GM12873 (cell line): ENCODE measurements around the gene PCDH9.

Source experiments
- CTCF ChIP-seq: IDR thresholded peaks from 2 replicates; pipeline ENCODE4 v1.5.1; 2012; ENCODE audit warnings: low read depth, mild to moderate bottlenecking, moderate library complexity, low read length, control low read depth; ENCODE audit not compliant: insufficient read depth; ENCODE audit errors: missing control alignments

PCDH9 gene

GRCh38 chr13:66508153-66508909, 721.8 kb downstream of the PCDH9 start:
- no peak for TF ChIP-seq CTCF

GRCh38 chr13:66506979-66507378, 723.2 kb downstream of the PCDH9 start:
- TF ChIP-seq CTCF: no peak

DNA sequence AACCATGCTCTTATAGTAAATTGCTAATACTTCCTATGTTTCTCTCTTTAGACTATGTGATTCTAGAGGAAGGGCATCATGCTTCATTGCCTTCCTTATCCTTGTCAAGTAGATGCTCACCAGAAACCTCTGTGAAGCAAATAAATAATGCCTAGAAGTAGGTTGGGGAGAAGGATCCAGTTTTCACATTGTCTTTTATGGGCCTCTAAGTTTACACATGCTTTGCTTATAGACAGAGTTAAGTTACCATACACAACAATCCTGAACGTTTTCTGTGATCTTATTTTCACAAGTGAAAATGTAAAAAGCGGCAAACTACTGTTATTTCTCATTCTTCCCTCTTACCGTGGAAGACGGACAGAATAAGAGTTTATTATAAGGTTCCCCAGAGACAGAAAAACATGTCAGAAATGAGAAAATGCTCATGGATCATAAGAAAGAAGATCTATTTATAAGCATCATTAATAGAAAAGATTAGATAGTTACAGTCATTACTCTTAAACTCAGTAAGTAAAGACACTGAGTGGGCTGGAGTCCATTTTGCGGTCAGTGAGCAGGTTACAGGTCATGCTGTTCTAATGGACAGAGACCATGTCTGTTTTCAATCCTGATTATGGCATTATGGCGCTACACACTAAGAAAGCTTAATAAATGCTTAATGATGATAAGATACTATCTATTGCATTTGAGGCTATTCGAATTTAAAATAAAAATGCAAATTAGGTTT, 723.9 kb downstream of the PCDH9 start:
- TF ChIP-seq CTCF: no peak

- no peak for TF ChIP-seq CTCF
Observed at GRCh38 chr13:66503890-66504289, 726.2 kb downstream of the PCDH9 start.

DNA sequence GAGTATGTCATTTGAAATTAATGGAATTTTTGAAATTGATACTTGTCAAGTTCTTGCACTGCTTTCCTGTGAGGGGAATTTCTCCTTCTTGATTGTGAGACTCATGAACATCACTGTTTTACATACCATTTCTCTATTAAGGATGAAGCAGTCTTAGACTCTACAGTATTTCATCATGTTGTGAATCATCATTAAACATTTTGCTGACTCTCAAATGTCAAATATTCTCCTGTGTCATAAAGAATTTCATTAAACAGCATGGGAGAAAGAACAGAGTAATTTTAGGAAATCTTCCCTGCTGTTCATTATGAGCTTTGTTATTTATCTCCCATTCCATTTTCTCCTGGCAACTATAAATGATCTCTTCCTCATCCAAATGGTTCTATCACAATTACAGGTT, 729.0 kb downstream of the PCDH9 start:
- TF ChIP-seq CTCF: no peak

DNA sequence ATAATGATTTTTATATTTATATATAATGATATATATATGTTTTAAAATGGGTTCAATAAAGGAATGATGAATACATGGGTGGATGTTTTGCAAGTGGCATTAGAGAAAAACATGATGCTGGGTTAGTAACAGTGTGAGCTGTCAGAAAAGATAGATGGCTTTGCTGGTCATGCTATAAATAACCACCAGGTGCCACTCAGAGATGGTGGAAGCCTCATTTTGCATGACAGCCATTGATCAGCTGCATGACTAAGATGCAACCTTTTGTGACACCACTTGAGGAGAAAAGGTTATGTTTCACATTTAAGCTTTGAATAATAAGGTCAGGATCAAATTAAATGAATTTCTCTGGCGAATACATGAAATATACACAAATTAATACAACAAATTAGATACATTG, 737.7 kb downstream of the PCDH9 start:
- no peak for TF ChIP-seq CTCF

- TF ChIP-seq CTCF: no peak
Observed at GRCh38 chr13:66491251-66491650, 738.9 kb downstream of the PCDH9 start.
